ENCODE results near the gene SPECC1L.

The SPECC1L gene

GRCh38 chr22:24426851-24427499, 156.3 kb downstream of the SPECC1L start:
- no peak for DNase-seq (ENCODE audit: low read depth in 1 of 2, low spot score in 1 of 2)

GRCh38 chr22:24427500-24428164, 157.0 kb downstream of the SPECC1L start, which contains the start of gene ADORA2A:
ADORA2A (plus strand) TSS chr22:24427599; CDS start chr22:24433405, 5,806 bp downstream.
- peak; percentile 65 to 67 for DNase-seq (ENCODE audit: low read depth in 1 of 2, low spot score in 1 of 2)

- no peak for DNase-seq (ENCODE audit: low read depth in 1 of 2, low spot score in 1 of 2)
Observed at GRCh38 chr22:24428751-24429410, 158.2 kb downstream of the SPECC1L start.

DNA sequence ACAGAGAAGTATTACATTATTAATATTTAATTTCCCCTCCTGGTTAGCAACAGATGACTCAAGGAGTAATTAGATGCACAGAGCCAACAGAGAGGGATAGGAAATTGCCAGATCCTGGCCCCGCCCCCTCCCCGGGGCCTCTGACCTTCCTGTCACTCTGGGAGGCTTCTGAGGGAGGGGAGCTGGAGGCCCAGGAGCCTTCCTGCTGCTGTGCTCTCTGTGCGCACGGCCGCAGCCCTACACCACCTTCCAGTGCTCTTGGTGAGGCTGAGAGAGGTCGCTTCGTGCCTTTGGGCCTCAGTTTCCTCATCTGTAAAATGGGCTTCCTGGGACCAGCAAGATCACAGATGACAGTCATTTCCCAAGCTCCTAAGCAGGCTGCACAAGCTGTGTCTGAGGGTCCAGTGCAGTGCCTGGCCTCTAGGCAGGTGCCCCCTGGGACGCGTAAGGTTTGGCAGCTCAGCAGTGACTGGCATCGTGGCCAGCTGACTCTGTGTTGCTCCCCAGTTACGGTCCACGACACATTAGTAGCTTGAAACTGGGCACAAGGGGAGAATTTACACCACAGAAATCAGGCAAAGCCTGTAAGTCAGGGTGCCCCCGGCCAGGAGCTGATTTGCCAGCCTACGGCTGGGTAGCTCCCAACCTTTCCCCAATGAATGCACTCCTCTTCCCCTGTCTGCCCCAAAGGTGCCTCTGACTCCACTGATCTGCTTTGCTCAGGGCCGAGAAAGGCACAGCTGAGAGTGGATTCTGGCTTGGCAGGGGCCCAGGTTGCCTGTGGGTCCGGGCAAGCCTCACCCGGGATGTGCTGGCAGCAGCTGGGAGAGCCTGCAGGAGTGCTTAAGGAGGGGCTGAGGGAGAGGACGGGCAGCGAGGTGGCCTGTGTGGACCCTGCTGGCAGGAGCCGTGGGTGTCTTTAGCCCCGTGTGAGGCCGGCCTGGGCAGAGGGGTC, 159.1 kb downstream of the SPECC1L start:
- no peak for DNase-seq (ENCODE audit: low read depth in 1 of 2, low spot score in 1 of 2)

DNA sequence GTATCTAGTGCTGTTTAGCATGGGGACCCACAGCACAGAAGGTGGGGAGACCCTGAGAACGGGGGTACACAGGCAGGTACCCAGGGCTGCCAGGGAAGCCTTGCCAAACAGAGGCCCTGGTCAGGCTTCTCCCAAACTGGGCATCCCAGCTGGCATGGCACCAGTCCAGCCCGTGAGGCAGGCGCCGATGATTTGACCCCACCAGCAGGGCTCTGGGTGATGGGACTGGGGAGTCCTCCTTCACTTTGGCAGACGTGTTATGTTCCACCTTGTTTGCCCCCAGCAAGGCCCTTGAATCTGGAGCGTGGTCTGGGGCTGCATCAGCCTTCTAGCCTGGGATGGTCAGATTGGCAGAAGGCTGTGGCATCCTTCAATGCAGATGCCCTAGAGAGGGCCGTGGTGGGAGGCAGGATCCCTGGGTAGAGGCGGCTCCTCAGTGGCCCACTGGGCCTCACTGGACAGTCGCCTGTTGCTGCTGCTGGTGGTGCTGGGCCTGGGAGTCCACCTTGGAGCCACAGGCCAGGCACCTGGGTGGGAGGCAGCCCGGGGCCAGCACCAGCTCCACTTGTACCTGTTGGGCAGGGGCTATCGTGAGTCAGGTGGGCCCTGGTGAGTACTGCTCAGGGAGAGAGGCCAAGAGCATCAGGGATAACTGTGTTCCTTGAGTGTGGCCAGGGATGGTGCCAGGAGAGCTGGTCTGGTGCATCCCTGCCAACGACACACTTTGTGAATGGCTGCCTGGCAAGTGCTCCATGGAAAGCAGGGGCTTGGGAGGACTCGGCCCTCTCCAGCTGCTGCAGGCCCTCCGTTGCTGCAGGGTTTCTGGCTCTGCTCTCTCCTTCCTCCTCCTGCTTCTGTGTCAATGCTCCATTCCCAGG, 160.0 kb downstream of the SPECC1L start:
- no peak for DNase-seq (ENCODE audit: low read depth in 1 of 2, low spot score in 1 of 2)

DNA sequence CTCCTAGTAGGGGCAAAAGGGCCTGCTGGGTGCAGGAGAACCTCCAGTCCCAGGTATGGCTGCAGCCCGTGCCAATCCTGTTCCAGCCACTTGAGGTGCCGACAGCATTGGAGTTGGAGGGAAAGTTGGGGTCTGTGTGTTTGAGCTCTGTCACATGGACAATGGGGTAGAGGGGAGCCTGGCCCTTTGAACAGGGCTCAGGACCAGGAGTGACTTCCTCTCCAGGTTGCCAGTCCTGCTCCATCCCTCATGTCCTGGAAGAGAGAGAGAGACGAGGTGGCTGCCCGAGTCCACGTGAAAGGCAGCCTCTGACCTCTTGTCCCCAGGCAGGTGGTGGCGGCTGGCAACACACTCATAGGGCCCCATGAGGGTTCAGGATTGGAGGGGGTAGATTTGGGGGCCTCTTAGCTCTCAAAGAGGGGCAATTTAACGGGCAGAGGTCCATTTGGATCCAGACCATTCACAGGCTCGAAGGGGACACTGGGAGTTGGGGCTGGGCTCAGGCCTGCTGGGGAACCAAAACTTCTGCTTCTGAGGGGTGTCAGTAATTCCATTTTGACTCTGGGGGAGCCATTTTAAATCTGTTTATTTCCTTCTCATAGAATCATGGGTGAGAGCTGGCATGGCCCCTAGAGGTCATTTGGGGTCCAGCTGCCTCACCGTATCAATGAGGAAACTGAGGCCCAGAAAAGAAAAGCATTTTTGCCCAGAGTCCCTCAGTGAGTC, 160.8 kb downstream of the SPECC1L start:
- DNase-seq (ENCODE audit: low read depth in 1 of 2, low spot score in 1 of 2), result no peak

DNA sequence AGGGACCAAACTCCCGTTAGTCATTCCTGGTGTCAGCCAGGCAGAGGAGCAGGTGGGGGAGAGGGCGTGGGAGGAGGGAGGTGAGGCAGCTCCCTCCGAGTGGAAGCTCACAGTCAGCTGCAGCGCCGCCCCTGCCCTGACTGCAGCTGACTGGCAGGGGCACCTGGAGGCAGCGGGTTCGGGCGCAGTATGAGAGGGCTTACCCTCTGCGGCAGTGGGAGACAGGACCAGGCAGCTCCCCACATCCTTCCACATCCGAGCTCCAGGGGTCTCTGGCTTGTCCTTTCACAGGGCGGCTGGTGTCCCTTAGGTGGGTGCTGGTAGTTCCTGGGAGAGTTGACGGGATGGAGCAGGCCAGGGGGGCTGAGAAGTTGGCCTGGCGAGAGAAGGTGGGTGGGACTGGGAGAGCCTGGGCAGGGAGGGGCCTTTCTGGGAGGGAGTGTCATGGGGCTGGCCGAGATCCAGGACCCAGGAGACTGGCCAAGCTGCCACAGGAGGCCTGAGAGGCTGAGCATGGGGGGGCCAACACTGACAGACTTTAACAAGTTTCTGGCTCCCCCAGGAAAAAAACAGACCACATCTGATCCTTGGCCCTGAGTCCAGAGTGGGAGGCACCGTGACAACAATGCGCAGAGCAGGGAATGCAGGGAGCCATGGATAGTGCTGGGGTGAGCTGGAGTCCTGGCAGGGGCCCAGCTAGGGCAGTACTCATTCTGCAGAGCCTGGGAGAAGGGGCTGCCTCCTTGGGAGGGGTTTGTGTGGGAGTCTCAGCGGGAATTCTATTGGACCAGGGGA, 161.6 kb downstream of the SPECC1L start:
- no peak for DNase-seq (ENCODE audit: low read depth in 1 of 2, low spot score in 1 of 2)

DNA sequence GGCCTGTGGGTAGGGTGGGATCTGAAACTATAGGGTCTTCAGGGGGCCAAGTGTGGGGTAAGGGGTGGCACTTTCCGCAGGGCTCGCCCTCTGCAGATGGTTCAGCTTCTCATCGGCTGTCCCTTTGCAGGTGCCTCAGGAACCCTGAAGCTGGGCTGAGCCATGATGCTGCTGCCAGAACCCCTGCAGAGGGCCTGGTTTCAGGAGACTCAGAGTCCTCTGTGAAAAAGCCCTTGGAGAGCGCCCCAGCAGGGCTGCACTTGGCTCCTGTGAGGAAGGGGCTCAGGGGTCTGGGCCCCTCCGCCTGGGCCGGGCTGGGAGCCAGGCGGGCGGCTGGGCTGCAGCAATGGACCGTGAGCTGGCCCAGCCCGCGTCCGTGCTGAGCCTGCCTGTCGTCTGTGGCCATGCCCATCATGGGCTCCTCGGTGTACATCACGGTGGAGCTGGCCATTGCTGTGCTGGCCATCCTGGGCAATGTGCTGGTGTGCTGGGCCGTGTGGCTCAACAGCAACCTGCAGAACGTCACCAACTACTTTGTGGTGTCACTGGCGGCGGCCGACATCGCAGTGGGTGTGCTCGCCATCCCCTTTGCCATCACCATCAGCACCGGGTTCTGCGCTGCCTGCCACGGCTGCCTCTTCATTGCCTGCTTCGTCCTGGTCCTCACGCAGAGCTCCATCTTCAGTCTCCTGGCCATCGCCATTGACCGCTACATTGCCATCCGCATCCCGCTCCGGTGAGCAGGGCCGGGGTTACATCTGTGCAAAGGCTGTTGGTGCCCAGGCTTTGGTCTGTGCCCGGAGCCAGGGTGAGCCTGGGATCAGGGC, 162.6 kb downstream of the SPECC1L start:
- DNase-seq (ENCODE audit: low read depth in 1 of 2, low spot score in 1 of 2), result no peak

- no peak for DNase-seq (ENCODE audit: low read depth in 1 of 2, low spot score in 1 of 2)
Observed at GRCh38 chr22:24433828-24434470, 163.3 kb downstream of the SPECC1L start.

DNA sequence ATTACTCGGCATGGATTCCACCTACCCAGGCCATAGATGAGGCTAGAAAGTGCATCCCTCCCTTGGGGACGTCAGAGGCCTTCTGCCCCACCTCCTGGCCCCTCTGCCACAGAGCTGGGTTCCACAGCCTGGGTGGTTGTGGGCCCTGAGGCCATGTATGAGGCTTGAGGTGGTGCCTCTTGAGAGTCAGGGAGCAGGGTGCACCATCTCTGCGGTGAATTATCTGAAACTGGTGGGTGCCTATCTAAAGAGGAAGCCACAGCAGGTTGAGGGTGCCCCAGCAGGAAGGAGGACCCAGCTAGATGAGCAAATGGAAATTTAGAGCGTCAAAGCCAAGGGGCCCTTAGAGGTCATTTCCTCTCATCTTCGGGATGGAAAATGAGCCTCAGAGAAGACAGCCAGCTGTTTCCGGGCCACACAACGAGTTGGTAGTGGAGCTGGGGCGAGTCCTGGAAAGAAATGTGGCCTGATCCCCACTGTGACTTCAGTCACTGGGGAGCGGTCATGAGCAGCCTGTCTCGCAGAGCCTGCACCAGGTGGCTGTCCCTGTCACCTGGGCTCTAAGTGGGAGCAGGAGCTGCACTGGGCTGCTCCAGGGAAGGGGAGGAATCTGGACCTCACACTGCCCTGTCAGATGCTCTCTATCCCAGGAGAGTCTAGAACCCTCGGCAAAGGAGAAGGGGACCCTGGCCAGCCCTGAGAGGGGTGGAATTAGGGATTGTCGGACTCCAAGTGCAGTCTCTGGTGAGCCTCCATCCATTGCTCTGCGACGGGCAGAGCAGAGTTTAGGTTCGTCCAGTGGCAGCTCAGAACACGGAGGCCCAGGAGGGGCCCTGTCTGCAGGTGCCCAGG, 164.1 kb downstream of the SPECC1L start:
- DNase-seq (ENCODE audit: low read depth in 1 of 2, low spot score in 1 of 2), result peak in 1 of 2 donors; percentile 55

- DNase-seq (ENCODE audit: low read depth in 1 of 2, low spot score in 1 of 2), result no peak
Observed at GRCh38 chr22:24435323-24435645, 164.7 kb downstream of the SPECC1L start.

- no peak for DNase-seq (ENCODE audit: low read depth in 1 of 2, low spot score in 1 of 2)
Observed at GRCh38 chr22:24435861-24436371, 165.3 kb downstream of the SPECC1L start.

DNA sequence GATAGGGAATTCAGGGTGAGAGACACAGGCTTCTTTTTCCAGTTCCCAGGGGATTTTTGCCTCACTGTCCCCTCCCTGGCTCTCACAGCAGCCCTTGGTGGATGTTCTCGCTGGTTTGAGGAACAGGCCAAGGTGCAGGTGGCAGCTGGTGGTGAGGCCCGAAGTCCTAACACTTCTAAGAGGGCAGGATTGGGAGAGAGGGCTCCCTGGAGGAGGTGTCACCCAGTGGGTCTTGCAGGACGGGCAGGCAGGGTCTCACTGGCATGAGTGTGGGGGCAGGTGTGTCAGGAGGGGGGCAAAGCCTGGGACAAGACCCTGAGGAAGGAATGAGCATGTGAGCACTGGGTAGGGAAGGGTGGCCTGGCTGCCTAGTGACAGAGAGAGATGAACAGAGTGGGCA, 165.9 kb downstream of the SPECC1L start:
- no peak for DNase-seq (ENCODE audit: low read depth in 1 of 2, low spot score in 1 of 2)

DNA sequence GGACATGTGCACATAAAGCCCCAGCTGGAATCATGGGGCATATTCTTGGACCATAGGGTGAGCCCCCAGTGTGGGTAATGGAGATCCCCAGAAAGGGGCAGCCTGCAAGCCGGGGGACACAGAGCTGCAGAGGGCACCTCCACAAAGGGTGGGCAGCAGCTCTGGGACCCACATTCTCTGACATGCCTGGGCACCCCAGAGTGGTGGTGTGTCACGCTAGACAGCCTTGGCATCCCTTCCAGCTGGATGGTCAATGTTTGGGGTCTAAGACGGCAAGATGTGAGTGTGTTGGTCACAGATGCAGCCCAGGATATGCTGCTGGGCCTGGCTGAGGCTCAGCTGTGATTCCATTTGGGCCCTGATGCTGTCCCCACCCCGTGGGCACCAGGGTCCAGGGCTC, 166.5 kb downstream of the SPECC1L start:
- DNase-seq (ENCODE audit: low read depth in 1 of 2, low spot score in 1 of 2), result no peak

DNA sequence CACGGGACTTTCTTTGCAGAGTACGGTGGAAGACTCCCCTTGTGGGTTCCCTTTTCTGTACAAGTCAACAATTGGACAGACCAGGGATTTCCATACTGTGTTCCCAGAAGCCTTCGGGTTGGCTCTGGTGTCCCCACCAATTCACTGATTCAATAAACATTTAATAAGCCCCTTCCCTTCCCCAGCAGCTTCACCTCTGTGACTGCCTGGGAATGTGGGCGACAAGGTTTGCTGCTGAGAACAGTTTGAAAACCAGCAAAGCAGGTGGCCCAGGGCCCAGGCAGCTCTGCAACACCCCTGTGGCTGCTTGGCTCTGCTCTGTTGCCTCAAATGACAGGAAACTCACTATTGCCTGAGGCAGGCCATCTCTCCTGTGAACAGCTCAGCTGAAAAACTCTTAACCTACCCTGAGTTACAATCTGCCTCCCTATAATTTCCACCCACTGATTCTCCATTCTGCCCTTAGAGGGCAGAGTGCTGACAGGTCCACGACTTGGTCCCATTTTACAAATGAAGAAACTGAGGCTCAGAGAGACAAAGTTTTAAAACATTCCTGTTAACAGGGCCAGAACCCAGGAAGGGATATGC, 167.2 kb downstream of the SPECC1L start:
- DNase-seq (ENCODE audit: low read depth in 1 of 2, low spot score in 1 of 2), result no peak

DNA sequence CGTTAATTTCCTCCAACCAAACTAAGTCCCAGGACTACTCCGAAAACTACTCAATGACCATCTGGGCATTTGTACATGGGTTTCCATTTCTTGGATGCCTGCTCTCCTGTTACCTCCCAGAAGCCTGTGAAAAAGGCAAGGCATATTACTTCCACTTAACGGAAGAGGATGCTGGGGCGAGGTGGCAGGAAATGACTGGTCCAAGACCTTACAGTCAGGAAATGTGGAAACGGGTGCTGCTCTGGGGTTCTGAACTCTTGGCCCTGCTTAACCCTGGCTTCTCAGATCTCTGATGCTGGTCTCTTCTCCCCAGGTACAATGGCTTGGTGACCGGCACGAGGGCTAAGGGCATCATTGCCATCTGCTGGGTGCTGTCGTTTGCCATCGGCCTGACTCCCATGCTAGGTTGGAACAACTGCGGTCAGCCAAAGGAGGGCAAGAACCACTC, 169.7 kb downstream of the SPECC1L start:
- no peak for DNase-seq (ENCODE audit: low read depth in 1 of 2, low spot score in 1 of 2)

All from activated T-helper 1 cell treated with anti-CD3 and anti-CD28 coated beads, Interleukin-2, amount 50 U/mL, for 16 hours (primary cell).